ENCODE measurements around the gene MYRFL. TPM values are rescaled to one million over a fixed set of nuclear protein-coding genes. Genes with fewer than 3 reads are reported as not detected.

Gene MYRFL
- total RNA-seq, 1 experiment from 2014 or later = 0.57 TPM

- Histone ChIP-seq H2BK5ac (ENCODE audit: insufficient read length, low read length) (no peak overlapping the region), H3K27ac (ENCODE audit: insufficient read length, low read depth, low read length) (no peak overlapping the region), H3K9me3 (ENCODE audit: control insufficient read depth, low read depth, low read length) (no peaks in the 10 kb centered on the region), H3K18ac (ENCODE audit: insufficient read length, low read depth, low read length) (no peak overlapping the region), H4K5ac (ENCODE audit: insufficient read length, low read depth, low read length) (no peak overlapping the region), H3K23me2 (ENCODE audit: insufficient read length, low read depth, low read length, poor library complexity, severe bottlenecking) (no peaks in the 10 kb centered on the region), H3K4ac (ENCODE audit: low read depth, low read length) (no peak overlapping the region), H3K56ac (ENCODE audit: insufficient read length, low read depth, low read length) (no peak overlapping the region), H3K79me2 (ENCODE audit: insufficient read depth, low read length) (no peaks in the 10 kb centered on the region), H2AFZ (ENCODE audit: low read length) (no peak overlapping the region), H2BK120ac (ENCODE audit: low read depth, low read length, poor library complexity, severe bottlenecking) (no peak overlapping the region), H3K23ac (ENCODE audit: insufficient read length, low read depth, low read length) (no peak overlapping the region), H4K8ac (replicated peaks; ENCODE audit: insufficient read length, low read depth, low read length) (no peak overlapping the region), H2AK5ac (ENCODE audit: insufficient read length, low read length) (no peak overlapping the region), H3K14ac (ENCODE audit: insufficient read depth, low read length) (no peak overlapping the region), H3K4me2 (ENCODE audit: insufficient read depth, insufficient read length, low read length) (no peak overlapping the region), H2BK15ac (ENCODE audit: low read depth, low read length) (no peak overlapping the region), H3K9ac (ENCODE audit: extremely low read depth, insufficient read length, low read length) (no peak overlapping the region), H3K27me3 (ENCODE audit: insufficient read depth, low read length) (no peaks in the 10 kb centered on the region), H2BK12ac (ENCODE audit: insufficient read length, low read depth, low read length) (no peak overlapping the region), H4K20me1 (ENCODE audit: control insufficient read depth, insufficient read depth, insufficient read length) (no peaks in the 10 kb centered on the region), H3T11ph (ENCODE audit: low read length) (no peak overlapping the region), H3K4me1 (ENCODE audit: insufficient read depth, low read length) (peaks cover 4% of the 10 kb centered on the region; the same call in 1 of the 2 replicates), H3K79me1 (ENCODE audit: insufficient read depth, low read depth, low read length, poor library complexity, severe bottlenecking) (no peaks in the 10 kb centered on the region), H4K91ac (ENCODE audit: insufficient read length, low read depth, low read length) (no peak overlapping the region), H2BK20ac (ENCODE audit: low read depth, low read length, poor library complexity, severe bottlenecking) (no peak overlapping the region)
- no peaks in the 10 kb centered on the region for H3K9me3 Mint-ChIP-seq
- peaks cover 43 to 46% of the 10 kb centered on the region in 2 experiments for H3K4me1 Mint-ChIP-seq
- no peaks in the 10 kb centered on the region for H3K36me3 Mint-ChIP-seq (ENCODE audit: insufficient read depth in 1 of 3, low read depth in 3 of 3)
- WGBS (ENCODE audit: extremely low coverage, insufficient read length, low lambda C conversion rate) = no CpG with 5 or more reads among the region's 4 CpGs
- no peak for DNase-seq
- peak overlapping the region in 1 of 3 experiments; percentile 59; a peak in 1 of 7 replicates for H3K27ac Mint-ChIP-seq
- TF ChIP-seq, protein P1, sequence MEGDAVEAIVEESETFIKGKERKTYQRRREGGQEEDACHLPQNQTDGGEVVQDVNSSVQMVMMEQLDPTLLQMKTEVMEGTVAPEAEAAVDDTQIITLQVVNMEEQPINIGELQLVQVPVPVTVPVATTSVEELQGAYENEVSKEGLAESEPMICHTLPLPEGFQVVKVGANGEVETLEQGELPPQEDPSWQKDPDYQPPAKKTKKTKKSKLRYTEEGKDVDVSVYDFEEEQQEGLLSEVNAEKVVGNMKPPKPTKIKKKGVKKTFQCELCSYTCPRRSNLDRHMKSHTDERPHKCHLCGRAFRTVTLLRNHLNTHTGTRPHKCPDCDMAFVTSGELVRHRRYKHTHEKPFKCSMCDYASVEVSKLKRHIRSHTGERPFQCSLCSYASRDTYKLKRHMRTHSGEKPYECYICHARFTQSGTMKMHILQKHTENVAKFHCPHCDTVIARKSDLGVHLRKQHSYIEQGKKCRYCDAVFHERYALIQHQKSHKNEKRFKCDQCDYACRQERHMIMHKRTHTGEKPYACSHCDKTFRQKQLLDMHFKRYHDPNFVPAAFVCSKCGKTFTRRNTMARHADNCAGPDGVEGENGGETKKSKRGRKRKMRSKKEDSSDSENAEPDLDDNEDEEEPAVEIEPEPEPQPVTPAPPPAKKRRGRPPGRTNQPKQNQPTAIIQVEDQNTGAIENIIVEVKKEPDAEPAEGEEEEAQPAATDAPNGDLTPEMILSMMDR (conservative IDR thresholded peaks at IDR 0.05) = no peak
- no peaks in the 10 kb centered on the region for H3K27me3 Mint-ChIP-seq (ENCODE audit: low read depth)
- H3K4me3 Mint-ChIP-seq = no peak overlapping the region
These were observed 102.1 kb downstream of the MYRFL start for GRCh38 chr12:69927164-69927563.
